OCI-LY1 (cell line): ENCODE measurements around the gene BTRC.

Source experiments
- CTCF ChIP-seq: fragments of 200-600 bp; sonication (generic), shearing (Covaris generic); IDR thresholded peaks from 2 replicates; pipeline ENCODE4 v1.5.1; 2017; ENCODE audit warnings: mild to moderate bottlenecking, antibody characterized with exemption, low read length, moderate library complexity, mixed read lengths
- EZH2 ChIP-seq: fragments of 200-600 bp; sonication (generic), shearing (Covaris generic); IDR thresholded peaks from 2 replicates; pipeline ENCODE4 v1.8.0; 2017; ENCODE audit warnings: borderline replicate concordance, mixed run types, mild to moderate bottlenecking, antibody characterized with exemption, low read length, moderate library complexity, mixed read lengths

GRCh38 chr10:101563497-101564040 is 209.6 kb downstream of the BTRC start:
- TF ChIP-seq CTCF (no peak), EZH2 (no peak)
